ENCODE data around the gene CELF2.
A peak's percentile ranks its signal among the peaks of the same experiment; 100 is the strongest.

The CELF2 gene

DNA sequence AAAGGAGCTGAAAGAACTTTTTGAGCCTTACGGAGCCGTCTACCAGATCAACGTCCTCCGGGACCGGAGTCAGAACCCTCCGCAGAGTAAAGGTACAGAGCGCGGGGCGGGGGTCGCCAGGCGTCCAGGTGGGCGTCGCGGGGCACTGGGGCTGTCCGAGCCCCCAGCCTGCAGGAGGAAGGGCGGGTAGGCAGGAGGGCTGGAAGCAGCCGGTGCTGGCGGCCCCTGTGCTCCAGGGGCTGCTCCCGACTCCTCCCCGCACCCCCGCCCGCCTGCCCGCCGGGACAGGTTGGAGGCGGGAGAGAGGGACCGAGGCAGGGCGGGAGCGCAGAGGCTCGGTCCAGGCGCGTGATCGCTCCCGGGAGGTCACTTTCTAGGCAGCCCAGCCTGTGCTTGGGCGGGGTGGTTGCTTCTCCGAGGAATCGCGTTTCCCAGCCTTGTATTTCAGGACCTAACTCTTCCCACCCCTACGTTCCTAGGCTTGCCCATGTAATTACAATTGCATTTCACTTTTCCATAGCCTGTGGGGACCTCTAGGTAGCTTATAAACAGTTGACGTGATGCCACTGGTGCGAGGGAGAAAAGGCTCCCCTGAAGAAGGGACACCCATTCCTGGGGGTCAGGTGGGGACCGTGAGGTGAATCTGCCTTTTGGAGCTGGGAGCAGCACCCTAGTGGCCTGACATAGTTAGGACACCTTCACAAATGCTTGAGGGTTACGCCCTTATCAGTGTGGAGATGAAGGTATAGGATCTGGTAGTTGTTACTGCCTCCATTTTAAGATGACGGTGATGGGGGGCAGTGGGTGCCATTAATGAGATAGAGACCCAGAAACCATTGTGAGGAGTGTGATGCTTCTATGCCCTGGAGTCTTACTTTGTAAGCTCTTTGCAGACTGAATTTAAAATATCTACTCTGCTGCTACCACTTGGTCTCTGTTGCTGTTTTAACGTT lies 148.2 kb downstream of the CELF2 start:
- POLR2A ChIA-PET (ENCODE audit: low non-redundant PET): no interaction called here
- DNase-seq (ENCODE audit: low spot score): peak; percentile 41
- peak overlapping the region; percentile 89 for H3K27ac ChIP-seq
- CTCF ChIA-PET: interaction anchor here (0.6 to 0.8 kb wide), 3 partner anchors 13 to 100 kb away, joined by 3 to 4 read pairs (median 3); no protein-coding TSS in a partner anchor
- TF ChIP-seq, protein P1, sequence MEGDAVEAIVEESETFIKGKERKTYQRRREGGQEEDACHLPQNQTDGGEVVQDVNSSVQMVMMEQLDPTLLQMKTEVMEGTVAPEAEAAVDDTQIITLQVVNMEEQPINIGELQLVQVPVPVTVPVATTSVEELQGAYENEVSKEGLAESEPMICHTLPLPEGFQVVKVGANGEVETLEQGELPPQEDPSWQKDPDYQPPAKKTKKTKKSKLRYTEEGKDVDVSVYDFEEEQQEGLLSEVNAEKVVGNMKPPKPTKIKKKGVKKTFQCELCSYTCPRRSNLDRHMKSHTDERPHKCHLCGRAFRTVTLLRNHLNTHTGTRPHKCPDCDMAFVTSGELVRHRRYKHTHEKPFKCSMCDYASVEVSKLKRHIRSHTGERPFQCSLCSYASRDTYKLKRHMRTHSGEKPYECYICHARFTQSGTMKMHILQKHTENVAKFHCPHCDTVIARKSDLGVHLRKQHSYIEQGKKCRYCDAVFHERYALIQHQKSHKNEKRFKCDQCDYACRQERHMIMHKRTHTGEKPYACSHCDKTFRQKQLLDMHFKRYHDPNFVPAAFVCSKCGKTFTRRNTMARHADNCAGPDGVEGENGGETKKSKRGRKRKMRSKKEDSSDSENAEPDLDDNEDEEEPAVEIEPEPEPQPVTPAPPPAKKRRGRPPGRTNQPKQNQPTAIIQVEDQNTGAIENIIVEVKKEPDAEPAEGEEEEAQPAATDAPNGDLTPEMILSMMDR (conservative IDR thresholded peaks at IDR 0.05; ENCODE audit: low read depth): no peak; the same call in 1 of the 2 replicates

DNA sequence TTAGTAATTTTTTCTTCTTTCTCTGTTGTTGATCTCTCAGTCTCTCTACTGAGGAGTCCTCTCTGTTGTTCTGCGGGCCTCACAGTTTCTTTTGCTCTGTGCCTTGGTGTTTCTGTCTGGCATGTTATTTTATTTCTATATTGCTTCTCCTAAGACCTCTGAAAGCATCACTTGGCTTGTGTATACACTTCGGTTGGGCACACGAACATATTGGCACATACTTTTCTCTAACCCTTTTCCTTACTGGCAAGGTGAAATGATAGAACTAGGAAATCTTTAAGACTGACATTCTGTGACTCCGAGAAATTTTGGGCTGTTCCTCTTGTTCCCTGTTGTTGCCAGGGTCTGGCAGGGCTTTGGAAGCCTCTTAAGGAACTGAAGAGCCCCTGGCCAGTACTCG lies 148.9 kb downstream of the CELF2 start:
- DNase-seq (ENCODE audit: low spot score): no peak
- no peak overlapping the region for H3K27ac ChIP-seq
- ChIA-PET CTCF (interaction anchor here (0.6 to 0.8 kb wide), 2 partner anchors 12 to 86 kb away, joined by 3 read pairs; no protein-coding TSS in a partner anchor), POLR2A (ENCODE audit: low non-redundant PET) (no interaction called here)
- TF ChIP-seq, protein P1 (conservative IDR thresholded peaks at IDR 0.05; ENCODE audit: low read depth): no peak

DNA sequence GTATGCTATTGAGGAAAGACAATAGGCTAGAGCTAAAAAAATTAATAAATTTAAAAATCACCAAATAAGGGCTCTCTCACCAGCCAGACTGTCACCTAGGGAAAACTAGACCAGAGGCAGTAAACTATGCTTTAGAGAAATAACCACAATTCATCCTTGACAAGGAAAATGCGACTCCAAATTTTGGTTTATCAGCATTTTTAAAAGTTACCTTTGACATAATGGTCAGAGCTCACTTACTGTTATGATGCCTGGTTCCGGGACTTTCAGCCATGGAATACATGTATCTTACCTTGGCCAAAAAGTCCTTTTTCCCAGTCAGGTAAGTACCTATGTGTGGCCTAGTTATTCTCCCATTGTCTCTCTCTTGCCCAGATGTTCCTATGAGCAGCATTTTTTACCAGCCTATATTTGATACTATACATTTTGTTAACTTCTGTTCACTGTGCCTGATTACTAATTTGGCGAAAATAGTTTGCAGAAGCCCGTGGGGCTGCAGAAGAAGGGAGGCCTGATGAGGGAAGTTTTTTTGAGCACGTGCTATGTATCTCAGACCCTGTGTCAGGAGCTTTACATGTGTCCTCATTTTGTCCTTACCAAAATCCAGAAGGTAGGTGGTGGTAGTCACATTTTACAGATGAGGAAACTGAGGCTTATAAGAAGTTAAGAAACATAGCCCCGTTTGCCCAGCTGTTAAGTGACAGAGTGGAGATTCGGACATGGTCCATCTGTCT lies 149.7 kb downstream of the CELF2 start:
- ChIA-PET CTCF (no interaction called here), POLR2A (ENCODE audit: low non-redundant PET) (no interaction called here)
- H3K27ac ChIP-seq: no peak overlapping the region
- no peak for DNase-seq (ENCODE audit: low spot score)
- TF ChIP-seq, protein P1 (conservative IDR thresholded peaks at IDR 0.05; ENCODE audit: low read depth): no peak

DNA sequence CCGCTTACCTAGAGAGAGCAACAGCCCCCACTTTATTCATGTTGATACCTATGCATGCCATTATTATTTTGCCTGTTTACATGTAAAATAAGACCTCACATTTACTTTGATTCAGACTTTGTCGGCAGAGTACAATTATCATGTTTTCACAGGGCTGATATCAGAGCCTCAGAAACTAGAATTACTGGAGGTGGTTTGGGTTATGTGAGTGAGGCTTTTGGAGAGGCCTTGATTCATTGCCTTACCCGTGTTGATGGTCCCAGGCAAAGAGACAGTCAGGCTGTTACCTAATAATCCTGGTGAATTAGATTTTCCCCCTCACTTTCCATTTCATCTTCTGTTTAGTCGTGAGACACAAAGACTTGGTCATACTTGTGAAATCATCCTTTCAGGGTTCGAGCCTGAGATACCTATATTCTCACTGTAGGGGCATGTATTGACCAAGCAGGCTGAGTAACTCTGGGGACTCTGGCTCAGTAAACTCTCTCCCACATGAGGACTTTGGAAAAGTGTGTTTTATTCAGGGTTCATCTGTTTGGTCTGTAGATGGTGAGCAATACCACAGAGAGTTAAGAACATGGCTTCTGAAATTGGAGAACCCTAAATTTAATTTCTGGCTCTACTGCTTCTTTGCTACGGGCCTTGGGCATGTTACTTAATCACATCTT lies 150.9 kb downstream of the CELF2 start:
- ChIA-PET POLR2A (ENCODE audit: low non-redundant PET) (no interaction called here), CTCF (no interaction called here)
- H3K27ac ChIP-seq: no peak overlapping the region
- TF ChIP-seq, protein P1 (conservative IDR thresholded peaks at IDR 0.05; ENCODE audit: low read depth): no peak
- no peak for DNase-seq (ENCODE audit: low spot score)

DNA sequence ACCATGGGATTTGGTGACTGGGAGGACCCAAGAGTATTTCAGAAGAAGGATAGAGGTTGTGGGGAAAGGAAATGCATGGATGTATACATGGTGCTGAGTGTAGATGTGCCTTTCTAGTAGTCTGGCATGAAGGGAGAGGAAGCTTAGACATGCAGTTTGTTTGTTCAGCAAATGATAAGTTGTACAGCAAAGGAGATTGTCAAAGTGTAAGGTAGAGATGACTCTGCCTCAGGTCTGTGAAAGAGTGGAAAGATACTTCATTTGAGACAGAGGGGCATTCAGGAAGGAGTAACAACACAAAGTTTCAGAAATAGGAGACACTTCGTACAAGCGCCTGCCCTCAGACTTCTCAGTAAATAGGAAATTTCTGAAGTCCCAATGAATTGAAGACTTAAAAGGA lies 152.3 kb downstream of the CELF2 start:
- no peak for DNase-seq (ENCODE audit: low spot score)
- ChIA-PET POLR2A (ENCODE audit: low non-redundant PET) (no interaction called here), CTCF (no interaction called here)
- H3K27ac ChIP-seq: no peak overlapping the region
- TF ChIP-seq, protein P1 (conservative IDR thresholded peaks at IDR 0.05; ENCODE audit: low read depth): no peak

DNA sequence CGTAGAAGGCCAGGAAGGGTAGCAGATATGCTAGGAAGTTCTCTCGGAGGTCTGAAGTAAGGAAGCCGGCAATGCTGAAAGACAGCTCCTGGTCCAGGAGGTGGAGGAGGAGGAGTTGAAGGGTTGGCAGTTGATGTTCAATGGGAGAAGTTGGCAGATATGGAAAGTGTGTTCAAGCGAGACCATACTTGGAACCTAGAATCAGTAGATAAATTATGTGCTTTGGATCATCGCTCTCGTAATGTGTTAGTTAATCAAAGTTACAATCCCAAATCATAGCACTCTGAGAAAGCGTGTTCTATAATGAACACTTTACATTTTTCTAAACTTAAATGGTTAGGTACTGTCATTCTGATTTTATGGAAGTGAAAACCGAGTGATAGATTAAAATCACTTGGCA lies 152.9 kb downstream of the CELF2 start:
- POLR2A ChIA-PET (ENCODE audit: low non-redundant PET): no interaction called here
- TF ChIP-seq, protein P1 (conservative IDR thresholded peaks at IDR 0.05; ENCODE audit: low read depth): no peak
- CTCF ChIA-PET: no interaction called here
- H3K27ac ChIP-seq: no peak overlapping the region
- no peak for DNase-seq (ENCODE audit: low spot score)

All from RWPE1 (cell line).